M059J (cell line): Measurements from ENCODE around the gene CYP3A4. TPM values are rescaled to one million over a fixed set of nuclear protein-coding genes. Genes with fewer than 3 reads are reported as not detected.
"Not testable (repeated sequence)": the region's sequence is repeated elsewhere in the genome, so short reads cannot be mapped to it uniquely, and the experiment has no call there.

Experiments used
- DNase-seq: peaks from one replicate; pipeline ENCODE4 v3.0.0-alpha.2; 2012; ENCODE audit warnings: low read depth
- total RNA-seq: library from RNA; depleted of rRNA; stranded (reverse); fragments of >200 nt; shearing (Covaris generic); gene quantifications from 2 replicates; pipeline ENCODE4 v1.2.3, GENCODE V29; 2014

The CYP3A4 gene
- total RNA-seq, 1 experiment from 2014 or later: 0.05 TPM

DNA sequence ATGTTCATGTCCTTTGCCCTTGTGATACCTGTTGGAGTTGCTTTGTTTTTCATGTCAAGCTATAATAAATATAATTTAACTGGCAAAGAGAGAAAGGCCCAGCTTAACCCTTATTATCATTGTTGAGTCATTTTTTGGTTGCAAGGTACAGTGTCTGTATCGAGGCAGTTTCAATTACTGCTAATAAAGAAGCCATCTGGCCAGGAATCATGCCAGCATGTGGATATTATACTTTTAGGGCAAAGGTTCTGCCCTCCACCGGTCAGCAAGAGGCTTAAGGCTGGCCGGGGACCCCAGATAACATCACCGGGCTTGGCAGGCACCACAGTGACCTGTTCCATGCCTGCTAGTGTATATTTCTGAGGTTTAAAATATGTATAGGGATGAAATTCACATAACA lies 9.0 kb upstream of the CYP3A4 start:
- DNase-seq: no peak

DNA sequence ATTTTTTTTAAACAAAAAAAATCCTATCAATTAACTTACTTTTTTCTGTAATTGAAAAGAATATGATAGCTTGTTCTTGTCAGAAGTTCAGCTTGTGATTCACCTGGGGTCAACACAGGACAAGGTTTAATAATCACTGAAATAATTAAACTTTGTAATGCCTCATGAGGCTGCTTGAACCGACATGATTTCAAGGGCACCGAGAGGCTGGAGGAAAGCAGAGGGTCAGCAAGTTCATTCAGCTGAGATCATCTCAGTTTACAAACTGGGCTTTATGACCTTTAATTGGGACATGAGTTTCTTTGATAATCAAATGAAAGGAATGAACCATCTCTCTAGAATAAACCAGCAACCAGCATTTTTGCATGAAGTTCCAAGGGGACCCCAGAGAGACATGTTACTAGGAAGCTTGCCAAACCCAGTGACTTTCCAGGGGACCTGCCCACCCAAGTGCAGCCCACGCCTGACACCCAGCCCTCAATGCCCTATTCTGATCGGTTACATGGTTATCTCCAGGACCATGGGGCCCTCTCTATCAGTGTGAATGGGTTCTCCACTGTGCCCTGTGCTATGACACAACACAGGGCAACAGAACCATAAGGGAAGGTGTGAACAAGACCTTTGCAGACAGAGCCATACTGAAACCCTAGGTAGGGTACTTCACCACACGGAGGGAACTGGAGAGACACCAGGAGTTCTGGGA lies 7.8 kb upstream of the CYP3A4 start:
- peak; percentile 20 for DNase-seq

DNA sequence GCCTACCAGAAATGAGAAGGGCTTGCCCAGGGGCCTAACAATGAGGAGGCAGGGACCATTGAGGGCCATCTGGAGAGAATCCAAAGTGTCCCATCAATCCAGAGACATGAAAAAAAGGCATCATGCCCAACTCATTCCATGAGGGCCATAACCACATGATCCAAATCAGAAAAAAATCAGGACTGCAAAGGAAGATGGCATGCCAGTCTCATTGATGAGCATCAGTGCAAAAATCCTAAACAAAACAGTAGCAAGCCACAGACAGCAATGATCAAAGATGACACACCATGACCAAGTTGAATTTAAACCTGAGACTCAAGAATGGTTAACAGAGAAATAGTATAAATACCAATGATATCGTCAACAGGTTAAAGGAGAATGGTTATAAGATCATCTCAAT lies 7.0 kb upstream of the CYP3A4 start:
- DNase-seq: peak; percentile 64

DNA sequence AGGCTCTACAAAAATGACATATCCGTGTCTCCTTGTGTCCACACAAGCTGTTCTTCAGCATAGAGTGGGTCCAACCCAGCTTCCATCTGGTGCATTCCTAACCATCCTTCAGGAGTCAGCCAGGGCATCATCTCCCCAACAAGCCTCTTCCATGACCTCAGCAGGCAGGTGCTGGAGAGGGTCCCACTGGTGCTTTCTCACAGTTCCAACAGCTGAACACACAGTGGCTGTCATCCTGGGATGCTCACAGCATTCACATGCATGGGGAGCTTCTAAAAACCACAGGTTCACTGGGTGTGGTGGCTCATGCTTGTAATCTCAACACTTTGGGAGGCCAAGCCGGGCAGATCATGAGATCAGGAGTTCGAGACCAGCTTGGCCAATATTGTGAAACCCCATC lies 6.4 kb upstream of the CYP3A4 start:
- no peak for DNase-seq

DNA sequence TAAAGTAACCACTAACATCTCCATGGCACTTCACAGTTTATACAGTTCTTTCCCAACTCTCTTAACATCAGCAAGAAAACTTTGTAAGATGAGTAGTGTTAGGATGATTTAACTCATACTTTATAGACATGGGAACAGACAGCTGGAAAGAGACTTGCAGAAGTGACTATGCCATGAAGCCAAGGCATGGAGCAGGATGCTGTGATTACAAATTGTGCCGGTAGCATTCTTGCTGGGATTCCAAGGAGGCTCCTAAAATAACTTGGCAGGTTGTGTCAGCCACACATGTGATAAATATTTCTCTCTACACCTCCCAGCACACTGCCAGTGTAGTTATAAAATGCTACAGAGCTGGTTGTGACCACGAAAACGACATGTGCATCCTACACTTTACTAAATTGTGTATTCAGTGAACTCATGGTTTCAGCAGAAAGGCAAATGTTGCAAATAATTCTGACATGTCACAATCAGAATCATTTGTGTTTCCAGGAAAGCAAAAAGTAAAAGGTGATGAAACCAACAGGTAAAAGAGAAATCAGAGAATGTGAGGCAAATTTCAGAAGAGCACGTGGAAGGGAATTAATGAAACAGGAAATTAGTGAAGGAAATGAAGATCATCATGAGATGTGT lies 5.6 kb upstream of the CYP3A4 start:
- DNase-seq: peak; percentile 18

DNA sequence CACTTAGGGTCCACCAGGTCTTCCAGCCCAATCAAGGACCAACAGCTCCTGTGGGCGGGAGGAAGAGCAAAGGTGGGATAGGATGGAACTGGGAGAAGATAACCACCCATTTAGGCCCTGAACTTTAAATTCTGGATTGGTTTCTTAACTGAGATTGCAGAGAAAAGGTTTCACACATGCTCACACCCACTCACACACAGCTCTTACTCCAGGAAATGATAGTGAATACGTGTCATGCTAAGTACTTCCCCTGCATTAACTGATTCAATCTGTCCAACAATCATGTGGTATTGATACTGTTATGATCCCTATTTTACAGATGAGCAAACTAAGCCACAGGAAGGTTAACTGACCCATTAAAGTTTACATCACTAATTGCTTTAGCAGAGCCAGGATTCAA lies 4.6 kb upstream of the CYP3A4 start:
- no peak for DNase-seq

DNA sequence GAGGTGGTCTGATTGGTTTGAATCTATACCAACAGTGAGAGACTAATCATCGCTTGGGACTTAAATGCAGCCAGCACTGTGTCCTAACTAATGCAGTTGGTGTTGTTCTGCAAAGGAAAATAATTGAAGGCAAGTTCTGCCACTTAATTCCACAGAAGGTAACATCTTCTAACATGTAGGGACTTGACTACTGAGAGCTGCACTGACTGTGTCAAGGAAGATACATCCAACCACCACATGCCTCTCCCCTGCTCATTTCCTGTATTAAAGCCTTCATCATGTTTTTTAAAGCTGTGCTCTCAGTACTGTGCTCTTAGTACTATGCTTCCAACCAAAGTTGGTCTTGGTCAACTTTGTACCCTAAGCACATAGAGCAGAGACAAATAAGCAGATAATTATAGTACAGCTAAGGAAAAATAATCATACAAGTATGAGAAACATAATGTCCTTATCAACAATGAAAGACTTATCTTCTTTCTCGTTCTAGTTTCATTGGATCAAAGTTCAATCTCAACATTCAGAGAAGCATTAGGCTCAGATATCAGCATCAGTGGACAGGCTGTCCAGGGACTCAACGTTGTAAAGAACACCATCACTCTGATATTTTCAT lies 2.8 kb upstream of the CYP3A4 start:
- no peak for DNase-seq

DNA sequence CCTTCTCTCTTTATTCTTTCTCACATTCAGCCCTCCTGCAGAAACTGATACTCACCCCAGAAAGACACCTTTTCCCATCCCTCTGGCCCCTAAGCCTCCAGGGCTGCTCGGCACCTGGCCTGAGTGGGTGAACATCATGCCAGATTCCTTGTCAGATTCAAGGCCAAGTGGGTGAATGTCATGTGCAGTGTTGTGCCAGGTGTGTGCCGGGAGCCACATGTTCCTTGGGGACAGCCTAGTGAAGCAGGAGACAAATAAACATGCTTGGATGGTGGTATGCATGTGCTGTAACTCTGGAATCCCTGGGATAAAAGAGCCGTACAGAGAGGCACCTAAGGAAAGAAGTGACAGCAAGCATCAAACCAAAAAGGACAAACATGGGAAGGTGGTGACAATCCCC lies 1.7 kb upstream of the CYP3A4 start:
- not testable (repeated sequence) for DNase-seq

DNA sequence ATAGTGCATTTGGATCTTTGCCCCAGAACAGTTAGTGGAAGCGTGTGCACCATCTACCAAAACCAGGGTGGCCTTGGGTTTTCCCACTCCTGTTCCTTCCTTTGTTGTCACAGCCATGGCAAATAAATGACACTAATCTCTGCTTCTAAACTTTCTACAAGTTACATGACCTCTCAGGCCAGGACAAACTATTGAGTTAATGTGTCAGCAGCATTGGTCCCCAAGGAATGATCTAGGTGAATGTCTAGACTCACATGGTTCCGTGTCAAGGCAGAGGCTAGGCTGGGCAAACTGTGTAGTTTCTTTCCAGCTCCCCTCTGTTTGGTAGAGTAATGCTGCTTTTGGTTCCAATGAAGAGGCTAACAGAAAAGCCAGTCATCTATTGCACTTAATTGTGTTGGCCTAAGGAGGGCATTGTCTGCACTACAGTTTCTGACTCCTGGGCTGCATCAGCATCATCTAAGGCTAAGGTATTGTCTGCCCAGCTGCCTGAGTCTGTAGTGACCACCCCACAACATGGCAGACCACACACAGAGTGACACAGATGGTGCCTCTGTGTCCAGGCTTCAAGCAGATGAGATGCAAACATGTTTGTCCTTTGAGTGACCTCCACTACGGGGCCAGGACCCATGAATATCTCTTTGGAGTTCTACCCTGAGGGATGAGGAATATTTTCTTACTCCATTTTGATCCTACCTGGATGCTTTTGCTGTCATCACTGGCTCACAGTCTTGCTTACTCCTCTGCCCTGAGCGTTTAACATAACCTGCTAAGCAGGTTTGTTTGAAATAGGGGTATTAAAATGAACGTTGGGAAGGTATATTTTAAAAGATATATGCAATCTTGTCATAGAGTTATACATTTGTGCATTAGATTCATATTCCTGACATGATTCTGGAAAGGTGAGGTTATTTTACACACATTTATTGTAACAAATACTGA lies 1.7 kb downstream of the CYP3A4 start:
- no peak for DNase-seq

DNA sequence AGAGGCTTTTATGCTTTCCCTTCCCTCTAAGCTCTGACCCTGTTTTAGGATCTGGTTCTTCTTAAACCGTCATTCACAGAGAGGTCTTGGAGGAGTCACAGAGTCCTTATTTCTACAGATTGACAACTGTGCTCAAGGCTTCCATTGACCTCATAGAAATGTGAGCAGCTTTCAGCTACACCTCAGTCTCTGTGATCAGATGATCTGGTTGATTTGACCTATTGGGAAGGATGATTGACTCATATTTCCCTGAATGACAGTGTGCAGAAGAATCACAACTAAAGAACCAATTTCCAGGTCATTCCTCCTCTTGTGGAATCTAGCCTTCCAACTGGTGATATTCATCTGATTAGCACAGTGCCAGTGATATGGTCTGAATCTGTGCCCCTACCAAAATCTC lies 3.4 kb downstream of the CYP3A4 start:
- no peak for DNase-seq

DNA sequence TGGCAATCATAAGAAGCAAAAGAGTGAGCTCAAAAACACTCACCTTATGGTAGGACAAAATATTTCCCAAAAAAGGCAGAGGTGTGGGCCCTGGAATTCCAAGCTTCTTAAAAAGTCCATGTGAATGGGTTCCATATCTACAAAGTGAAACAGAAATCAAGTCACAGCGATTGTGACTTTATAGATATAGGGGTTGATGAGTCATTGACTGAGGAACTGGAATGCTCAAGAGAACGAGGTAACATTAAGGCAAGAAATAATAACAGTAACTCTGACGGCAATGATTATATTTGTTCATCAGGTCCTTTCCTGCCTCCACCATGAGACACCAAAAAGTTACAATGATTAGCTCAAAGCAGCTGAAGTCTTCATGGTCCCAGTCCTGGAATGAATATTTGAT lies 4.0 kb downstream of the CYP3A4 start:
- DNase-seq: no peak

DNA sequence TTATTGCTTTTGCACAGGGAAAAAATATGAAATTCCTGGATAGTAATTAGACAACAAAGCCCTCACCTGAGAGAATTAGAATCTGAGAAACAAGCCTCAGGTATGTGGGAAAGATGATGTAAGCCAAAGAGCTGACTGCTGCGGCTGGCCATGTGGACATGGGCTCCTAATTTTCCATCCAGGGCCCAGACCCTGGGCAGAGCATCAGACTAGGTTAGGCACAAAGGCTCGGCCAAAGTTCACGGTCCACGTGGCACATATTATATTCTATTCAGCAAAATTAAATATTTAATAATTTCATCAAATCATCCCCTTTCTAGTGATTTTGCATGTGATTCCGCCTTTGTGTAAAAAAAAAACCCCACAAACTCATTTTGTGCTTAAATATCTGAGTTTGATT lies 5.1 kb downstream of the CYP3A4 start:
- no peak for DNase-seq

DNA sequence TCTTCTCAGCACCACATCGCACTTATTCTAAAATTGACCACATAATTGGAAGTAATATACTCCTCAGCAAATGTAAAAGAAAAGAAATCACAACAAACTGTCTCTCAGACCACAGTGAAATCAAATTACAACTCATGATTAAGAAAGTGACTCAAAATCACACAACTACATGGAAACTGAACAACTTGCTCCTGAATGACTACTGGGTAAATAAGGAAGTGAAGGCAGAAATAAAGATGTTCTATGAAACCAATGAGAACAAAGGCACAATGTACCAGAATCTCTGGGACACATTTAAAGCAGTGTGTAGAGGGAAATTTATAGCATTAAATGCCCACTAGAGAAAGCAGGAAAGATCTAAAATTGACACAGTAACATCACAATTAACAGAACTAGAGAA lies 10.6 kb downstream of the CYP3A4 start:
- DNase-seq: not testable (repeated sequence)

DNA sequence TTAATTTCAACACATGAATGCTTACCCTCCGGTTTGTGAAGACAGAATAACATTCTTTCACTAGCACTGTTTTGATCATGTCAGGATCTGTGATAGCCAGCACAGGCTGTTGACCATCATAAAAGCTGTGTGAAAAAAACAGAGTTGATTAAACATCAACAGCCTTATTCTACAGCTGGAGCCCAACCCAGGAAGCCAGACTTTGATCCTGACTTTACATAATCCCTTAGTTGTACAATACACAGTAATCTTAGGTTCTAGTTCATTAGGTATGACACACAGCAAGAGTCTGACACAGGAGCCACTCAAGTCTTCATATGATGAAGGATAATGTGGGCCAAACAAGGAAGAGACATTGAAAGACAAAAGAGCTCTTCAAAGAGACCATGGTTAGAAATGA lies 11.4 kb downstream of the CYP3A4 start:
- no peak for DNase-seq

DNA sequence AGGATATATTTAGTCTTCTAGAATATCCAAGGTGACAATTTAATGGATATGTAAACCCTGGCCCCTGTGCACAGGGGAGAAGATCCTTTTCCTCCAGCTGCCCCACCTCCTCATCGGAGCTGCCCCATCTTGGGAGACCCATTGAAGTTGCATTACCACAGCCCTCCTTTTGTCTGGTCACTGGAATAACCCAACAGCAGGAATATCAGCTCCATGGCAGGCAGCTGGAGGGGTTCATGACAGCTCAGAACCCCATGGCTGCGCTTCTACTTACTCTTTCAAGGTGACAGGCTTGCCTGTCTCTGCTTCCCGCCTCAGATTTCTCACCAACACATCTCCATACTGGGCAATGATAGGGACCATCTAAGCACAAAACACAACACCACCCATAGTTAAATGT lies 14.5 kb downstream of the CYP3A4 start:
- not testable (repeated sequence) for DNase-seq

DNA sequence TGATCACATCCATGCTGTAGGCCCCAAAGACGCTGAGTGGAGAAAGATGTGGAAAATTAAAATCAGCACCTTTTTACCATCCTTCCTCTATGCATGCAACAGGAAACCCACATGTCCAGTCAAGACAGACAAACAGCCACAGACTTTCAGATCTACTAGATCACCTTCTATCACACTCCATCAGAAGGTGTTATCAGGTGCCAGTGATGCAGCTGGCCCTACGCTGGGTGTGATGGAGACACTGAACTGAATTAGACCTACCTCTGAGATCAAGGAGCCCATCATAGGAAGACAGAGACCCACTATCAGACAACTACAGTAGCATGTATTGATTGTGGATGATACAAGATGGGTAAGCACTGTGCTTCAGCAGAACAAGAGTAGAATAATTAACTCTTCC lies 15.5 kb downstream of the CYP3A4 start:
- DNase-seq: no peak

DNA sequence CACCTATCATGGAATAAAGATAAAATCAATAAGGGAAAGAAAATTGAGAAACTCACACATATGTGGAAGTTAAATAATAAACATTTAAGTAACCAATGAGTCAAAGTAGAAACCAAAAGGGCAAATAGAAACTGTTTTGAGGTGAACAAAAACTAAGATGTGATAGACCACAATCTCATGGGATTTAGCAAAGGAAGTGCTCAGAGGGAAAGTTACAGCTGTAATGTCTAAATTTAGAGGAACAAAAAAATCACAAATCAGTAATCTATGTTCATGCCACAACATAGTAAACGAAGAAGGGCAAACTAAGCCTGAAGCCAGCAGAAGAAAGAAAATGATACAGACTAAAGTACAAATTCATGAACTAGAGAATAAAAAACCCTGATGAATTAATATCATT lies 16.3 kb downstream of the CYP3A4 start:
- DNase-seq: no peak

DNA sequence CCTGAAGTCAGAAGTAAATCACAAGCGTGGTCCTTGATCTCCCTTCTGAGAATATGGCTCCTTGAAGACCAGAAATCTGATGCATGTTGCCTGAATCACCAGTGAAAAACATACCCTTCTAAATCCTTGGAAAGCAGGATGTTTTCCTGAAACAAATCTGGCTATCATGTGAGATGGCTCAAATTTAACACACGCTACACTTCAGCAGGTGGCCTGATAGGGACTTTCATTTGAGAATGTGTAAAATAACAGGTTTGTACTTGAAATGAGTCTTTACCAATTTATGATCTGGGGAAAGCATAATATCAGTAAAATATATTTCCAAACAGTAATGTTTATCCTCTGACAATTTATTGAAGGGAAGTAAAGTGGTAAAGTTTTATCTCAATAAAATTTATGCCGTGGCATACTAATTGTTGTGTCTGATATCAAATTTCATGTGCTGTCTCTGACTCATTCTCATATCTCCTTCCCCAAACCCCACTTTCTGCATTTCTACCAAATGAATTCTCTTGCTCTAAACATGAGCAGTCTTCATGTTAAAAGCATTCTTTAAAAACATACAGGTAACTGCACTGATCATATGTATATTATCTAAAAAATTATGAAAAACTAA lies 17.4 kb downstream of the CYP3A4 start:
- DNase-seq: peak; percentile 22

DNA sequence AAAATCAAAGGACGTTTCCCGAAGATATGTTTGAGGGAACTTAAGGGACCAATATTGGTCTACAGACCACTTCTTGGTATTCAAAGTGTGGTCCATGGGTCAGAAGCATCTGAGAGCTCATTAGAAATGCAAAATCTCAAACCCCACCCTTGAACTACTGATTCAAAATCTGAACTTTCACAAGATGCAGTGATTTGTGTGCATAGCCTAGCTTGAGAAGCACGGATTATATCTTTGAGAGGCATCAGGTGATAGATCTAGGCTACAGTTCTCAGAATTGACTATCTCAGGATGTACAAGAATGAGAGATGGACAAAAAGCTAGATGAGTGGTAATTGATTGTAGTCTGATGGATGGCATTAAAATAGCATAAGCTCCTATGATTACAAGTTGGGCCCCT lies 19.5 kb downstream of the CYP3A4 start:
- no peak for DNase-seq

DNA sequence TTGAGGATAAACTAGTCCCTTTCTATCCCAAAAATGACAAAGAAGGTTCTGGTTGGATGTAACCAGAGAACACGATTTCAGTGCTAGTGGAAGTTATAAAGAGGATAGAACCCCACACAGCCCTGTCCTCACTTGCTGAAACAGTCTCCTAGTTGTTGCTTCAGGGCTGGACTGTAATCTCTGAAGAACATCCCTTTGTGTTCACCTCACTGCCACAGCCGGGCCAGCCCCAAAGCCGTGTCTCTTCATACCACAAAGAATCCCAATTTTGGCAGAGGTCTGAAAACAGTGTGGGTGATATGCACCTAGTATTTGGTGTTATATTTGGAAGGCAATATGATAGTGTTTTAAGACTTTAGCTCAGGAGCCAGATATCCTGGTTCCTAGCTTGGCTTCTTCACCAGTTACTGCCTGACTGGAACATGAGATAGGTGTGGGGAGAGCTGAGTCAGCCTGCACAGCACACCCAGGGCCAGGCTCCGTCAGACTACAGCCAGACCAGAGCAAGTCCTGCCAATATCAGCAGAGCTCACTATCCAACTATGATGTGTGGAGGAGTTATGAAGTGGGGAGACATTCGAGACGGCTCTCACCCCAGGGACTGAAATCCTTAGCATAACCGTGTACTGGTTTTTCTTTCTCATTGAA lies 21.2 kb downstream of the CYP3A4 start:
- peak; percentile 58 for DNase-seq

DNA sequence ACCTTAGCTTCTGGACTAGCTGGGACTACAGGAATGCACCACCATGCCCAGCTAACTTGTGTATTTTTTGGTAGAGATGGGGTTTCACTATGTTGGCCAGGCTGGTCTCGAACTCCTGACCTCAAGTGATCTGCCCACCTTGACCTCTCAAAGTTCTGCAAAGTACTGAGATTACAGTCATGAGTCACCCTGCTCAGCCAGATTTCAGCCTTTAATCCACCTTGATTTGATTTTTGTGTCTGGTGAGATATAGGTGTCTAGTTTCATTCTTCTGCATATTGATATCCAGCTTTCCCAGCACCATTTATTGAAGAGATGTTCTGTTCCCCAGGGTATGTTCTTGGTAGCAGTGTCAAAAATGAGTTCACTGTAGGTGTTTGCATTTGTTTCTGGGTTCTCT lies 28.9 kb downstream of the CYP3A4 start:
- no peak for DNase-seq
